Skeletal muscle satellite cell (primary cell): ENCODE measurements around the gene TRIM14.
"Not testable (repeated sequence)": the region's sequence is repeated elsewhere in the genome, so short reads cannot be mapped to it uniquely, and the experiment has no call there.

Experiments
- H3K27me3 ChIP-seq: 2 replicates; pipeline ENCODE4 v1.7.0; 2013; ENCODE audit warnings: low read length; ENCODE audit not compliant: control insufficient read depth, insufficient read depth
- H3K36me3 ChIP-seq: 2 replicates; pipeline ENCODE4 v1.7.0; 2013; ENCODE audit warnings: mild to moderate bottlenecking, control low read depth, low read length; ENCODE audit not compliant: insufficient read depth
- H3K4me1 ChIP-seq: 2 replicates; pipeline ENCODE4 v1.7.0; 2013; ENCODE audit warnings: low read length; ENCODE audit not compliant: control insufficient read depth, insufficient read depth
- H3K4me2 ChIP-seq: 2 replicates; pipeline ENCODE4 v1.7.0; 2013; ENCODE audit warnings: mild to moderate bottlenecking, low read length
- H3K4me3 ChIP-seq: 2 replicates; pipeline ENCODE4 v1.7.0; 2013; ENCODE audit warnings: low read length
- H3K9ac ChIP-seq: 2 replicates; pipeline ENCODE4 v1.7.0; 2013; ENCODE audit warnings: mild to moderate bottlenecking, low read depth, low read length, moderate library complexity
- H3K9me3 ChIP-seq: replicated peaks from 2 replicates; pipeline ENCODE4 v1.7.0; 2013; ENCODE audit warnings: mild to moderate bottlenecking, control low read depth, low read length

The TRIM14 gene

GRCh38 chr9:98124637-98125426 lies 5.8 kb upstream of the TRIM14 start:
- Histone ChIP-seq H3K9ac (no peak overlapping the region), H3K4me3 (no peak overlapping the region)

GRCh38 chr9:98124091-98124490 lies 5.1 kb upstream of the TRIM14 start:
- not testable (repeated sequence) for H3K4me2 ChIP-seq, H3K4me1 ChIP-seq, H3K9me3 ChIP-seq, H3K27me3 ChIP-seq, H3K36me3 ChIP-seq, H3K9ac ChIP-seq, H3K4me3 ChIP-seq

More at GRCh38 chr9:98124637-98125426, 5.8 kb upstream of the TRIM14 start:
- Histone ChIP-seq H3K36me3 (no peaks in the 10 kb centered on the region), H3K9me3 (no peaks in the 10 kb centered on the region), H3K4me1 (no peaks in the 10 kb centered on the region), H3K4me2 (no peak overlapping the region), H3K27me3 (no peaks in the 10 kb centered on the region)

GRCh38 chr9:98121058-98121457 lies 2.0 kb upstream of the TRIM14 start:
- no peak overlapping the region for H3K4me3 ChIP-seq
- H3K9me3 ChIP-seq = no peaks in the 10 kb centered on the region
- no peak overlapping the region for H3K4me2 ChIP-seq
- no peak overlapping the region for H3K9ac ChIP-seq
- H3K4me1 ChIP-seq = peaks cover 4% of the 10 kb centered on the region
- H3K36me3 ChIP-seq = no peaks in the 10 kb centered on the region
- no peaks in the 10 kb centered on the region for H3K27me3 ChIP-seq

- Histone ChIP-seq H3K27me3 (no peaks in the 10 kb centered on the region), H3K9ac (no peak overlapping the region), H3K36me3 (no peaks in the 10 kb centered on the region), H3K9me3 (no peaks in the 10 kb centered on the region), H3K4me1 (peaks cover 4% of the 10 kb centered on the region), H3K4me2 (no peak overlapping the region), H3K4me3 (no peak overlapping the region)
Measured at GRCh38 chr9:98120476-98120875, 1.5 kb upstream of the TRIM14 start.

- no peaks in the 10 kb centered on the region for H3K27me3 ChIP-seq
- peaks cover 4% of the 10 kb centered on the region for H3K4me1 ChIP-seq
- peak overlapping the region; percentile 71 for H3K9ac ChIP-seq
- H3K4me2 ChIP-seq = peak overlapping the region; percentile 81
- no peaks in the 10 kb centered on the region for H3K9me3 ChIP-seq
- H3K36me3 ChIP-seq = no peaks in the 10 kb centered on the region
- peak overlapping the region; percentile 83 for H3K4me3 ChIP-seq
Measured at GRCh38 chr9:98117984-98118639, 910 bp downstream of the TRIM14 start.

- not testable (repeated sequence) for H3K4me1 ChIP-seq, H3K9ac ChIP-seq, H3K4me3 ChIP-seq, H3K27me3 ChIP-seq, H3K36me3 ChIP-seq, H3K9me3 ChIP-seq, H3K4me2 ChIP-seq
Measured at GRCh38 chr9:98117097-98117496, 1.9 kb downstream of the TRIM14 start.

GRCh38 chr9:98109052-98109451 lies 10.0 kb downstream of the TRIM14 start:
- no peak overlapping the region for H3K4me3 ChIP-seq
- H3K9me3 ChIP-seq = no peaks in the 10 kb centered on the region
- H3K4me1 ChIP-seq = no peaks in the 10 kb centered on the region
- H3K9ac ChIP-seq = no peak overlapping the region
- no peaks in the 10 kb centered on the region for H3K27me3 ChIP-seq
- H3K4me2 ChIP-seq = no peak overlapping the region
- peaks cover 4% of the 10 kb centered on the region for H3K36me3 ChIP-seq

GRCh38 chr9:98108531-98109031 lies 10.4 kb downstream of the TRIM14 start:
- no peaks in the 10 kb centered on the region for H3K4me1 ChIP-seq
- no peak overlapping the region for H3K4me3 ChIP-seq
- H3K4me2 ChIP-seq = no peak overlapping the region
- H3K36me3 ChIP-seq = peaks cover 4% of the 10 kb centered on the region
- no peak overlapping the region for H3K9ac ChIP-seq
- no peaks in the 10 kb centered on the region for H3K27me3 ChIP-seq
- no peaks in the 10 kb centered on the region for H3K9me3 ChIP-seq

GRCh38 chr9:98107926-98108325 lies 11.1 kb downstream of the TRIM14 start:
- H3K4me1 ChIP-seq = no peaks in the 10 kb centered on the region
- no peak overlapping the region for H3K9ac ChIP-seq
- H3K27me3 ChIP-seq = no peaks in the 10 kb centered on the region
- no peak overlapping the region for H3K4me2 ChIP-seq
- H3K9me3 ChIP-seq = no peaks in the 10 kb centered on the region
- peaks cover 4% of the 10 kb centered on the region for H3K36me3 ChIP-seq
- no peak overlapping the region for H3K4me3 ChIP-seq

- Histone ChIP-seq H3K4me1 (no peaks in the 10 kb centered on the region), H3K4me3 (no peak overlapping the region), H3K9ac (no peak overlapping the region), H3K27me3 (no peaks in the 10 kb centered on the region), H3K4me2 (no peak overlapping the region), H3K9me3 (no peaks in the 10 kb centered on the region), H3K36me3 (peaks cover 4% of the 10 kb centered on the region)
Measured at GRCh38 chr9:98105006-98105405, 14.0 kb downstream of the TRIM14 start.

GRCh38 chr9:98104445-98104881 lies 14.6 kb downstream of the TRIM14 start:
- no peak overlapping the region for H3K4me2 ChIP-seq
- H3K36me3 ChIP-seq = peaks cover 4% of the 10 kb centered on the region
- no peaks in the 10 kb centered on the region for H3K27me3 ChIP-seq
- no peak overlapping the region for H3K4me3 ChIP-seq
- H3K9me3 ChIP-seq = no peaks in the 10 kb centered on the region
- no peaks in the 10 kb centered on the region for H3K4me1 ChIP-seq
- no peak overlapping the region for H3K9ac ChIP-seq
